B cell (primary cell): ENCODE data around the gene YIF1A. TPM values are rescaled to one million over a fixed set of nuclear protein-coding genes. Genes with fewer than 3 reads are reported as not detected.

Source experiments
- ATAC-seq: fragments of 200-7000 bp; cut with Tn5 transposase; one replicate; pipeline ENCODE4 v1.10.0; 2021; ENCODE audit warnings: low read depth, mild to moderate bottlenecking, moderate number of reproducible peaks, moderate library complexity
- CTCF ChIA-PET: fragments of 350-600 bp; sonication (Branson Sonifier 250); formaldehyde crosslinking; loops from one replicate; lab custom pipeline; 2021; ENCODE audit warnings: antibody characterized with exemption, inconsistent platforms; lab: Charles Lee
- POLR2A ChIA-PET: fragments of 350-600 bp; sonication (Branson Sonifier 250); formaldehyde crosslinking; loops from one replicate; lab custom pipeline; 2021; ENCODE audit warnings: antibody characterized with exemption; lab: Charles Lee
- DNase-seq: peaks from one replicate; pipeline ENCODE4 v3.0.0; 2013
- H2AFZ ChIP-seq: 2 replicates; pipeline ENCODE4 v1.6.1; 2012; ENCODE audit warnings: mild to moderate bottlenecking, low read depth, low read length; ENCODE audit not compliant: insufficient read depth, poor library complexity, severe bottlenecking
- H3K27ac ChIP-seq, 2 donors: 1 replicate in 1 of 2; 2 replicates in 1 of 2; pipeline ENCODE4 v1.5.1; 2012 to 2013; ENCODE audit warnings: low read length in 2 of 2, mild to moderate bottlenecking in 2 of 2, moderate library complexity in 1 of 2
- H3K27me3 ChIP-seq, 4 experiments: fragments of 200-600 bp in 1 of 4; sonication (generic) in 1 of 4; replicated peaks in 1 of 4; 1 replicate in 2 of 4; 2 replicates in 2 of 4; pipeline versions ENCODE4 v1.6.1 to v1.7.0; 2013 to 2016; ENCODE audit warnings: low read length in 3 of 4, mild to moderate bottlenecking in 2 of 4, mixed read lengths in 1 of 4, moderate library complexity in 1 of 4; ENCODE audit not compliant: insufficient read depth in 4 of 4, control insufficient read depth in 3 of 4; ENCODE audit errors: control extremely low read depth in 1 of 4
- H3K36me3 ChIP-seq, 2 experiments: replicated peaks in 1 of 2; 1 replicate in 1 of 2; 2 replicates in 1 of 2; pipeline versions ENCODE4 v1.6.1 to v1.7.1; 2013; ENCODE audit warnings: low read length in 1 of 2; ENCODE audit not compliant: insufficient read depth in 2 of 2, control insufficient read depth in 1 of 2; ENCODE audit errors: control extremely low read depth in 1 of 2, extremely low read depth in 1 of 2
- H3K4me1 ChIP-seq, 2 donors: fragments of 200-600 bp in 1 of 2; sonication (generic) in 1 of 2; 1 replicate in 1 of 2; 2 replicates in 1 of 2; pipeline versions ENCODE4 v1.5.1 to v1.6.1; 2013 to 2017; ENCODE audit warnings: low read length in 2 of 2; ENCODE audit not compliant: control insufficient read depth in 2 of 2, insufficient read depth in 2 of 2
- H3K4me2 ChIP-seq: replicated peaks from 2 replicates; pipeline ENCODE3; 2012; ENCODE audit warnings: mild to moderate bottlenecking, low read depth, low read length; ENCODE audit not compliant: poor library complexity, severe bottlenecking
- H3K4me3 ChIP-seq, 5 experiments: fragments of 200-600 bp in 1 of 5; sonication (generic) in 1 of 5; 1 replicate in 3 of 5; 2 replicates in 2 of 5; pipeline versions ENCODE4 v1.5.1 to v1.7.0; 2011 to 2016; ENCODE audit warnings: low read length in 4 of 5, mild to moderate bottlenecking in 4 of 5, low read depth in 2 of 5, control low read depth in 1 of 5, moderate library complexity in 1 of 5; ENCODE audit not compliant: insufficient read depth in 1 of 5; ENCODE audit errors: control extremely low read depth in 1 of 5, extremely low read depth in 1 of 5
- H3K79me2 ChIP-seq: fragments of 200-600 bp; sonication (generic); one replicate; pipeline ENCODE4 v1.6.0; 2016; ENCODE audit warnings: low read length; ENCODE audit not compliant: control insufficient read depth, insufficient read depth
- H3K9ac ChIP-seq: fragments of 200-600 bp; sonication (generic); 2 replicates; pipeline ENCODE4 v1.6.1; 2017; ENCODE audit warnings: mild to moderate bottlenecking, low read length, moderate library complexity
- H3K9me3 ChIP-seq, 3 donors: one replicate each; pipeline versions ENCODE4 v1.6.1 to v1.7.1; 2013; ENCODE audit warnings: low read length in 2 of 3; ENCODE audit not compliant: control insufficient read depth in 2 of 3, insufficient read depth in 1 of 3; ENCODE audit errors: control extremely low read depth in 1 of 3
- H4K20me1 ChIP-seq: 2 replicates; pipeline ENCODE4 v1.6.0; 2012; ENCODE audit warnings: mild to moderate bottlenecking, low read length; ENCODE audit not compliant: insufficient read depth, control insufficient read depth, poor library complexity, severe bottlenecking
- H3K27ac Mint-ChIP-seq: one replicate; pipeline ENCODE4 v1.8.0; 2021; ENCODE audit warnings: mixed read lengths
- H3K27me3 Mint-ChIP-seq: one replicate; pipeline ENCODE4 v1.8.0; 2021; ENCODE audit warnings: mixed read lengths
- H3K4me1 Mint-ChIP-seq: one replicate; pipeline ENCODE4 v1.8.0; 2021; ENCODE audit warnings: mixed read lengths
- H3K4me3 Mint-ChIP-seq: one replicate; pipeline ENCODE4 v1.8.0; 2021; ENCODE audit warnings: mixed read lengths
- H3K9me3 Mint-ChIP-seq: one replicate; pipeline ENCODE4 v1.8.0; 2022; ENCODE audit warnings: mixed read lengths; ENCODE audit not compliant: insufficient read depth
- CTCF ChIP-seq: fragments of 200-600 bp; IDR thresholded peaks from one replicate; pipeline ENCODE4 v1.8.0; 2022; ENCODE audit warnings: antibody characterized with exemption, mild to moderate bottlenecking
- EZH2 ChIP-seq: IDR thresholded peaks from 2 replicates; pipeline ENCODE4 v1.6.1; 2012; ENCODE audit warnings: borderline replicate concordance, low read depth, mild to moderate bottlenecking, moderate library complexity, low read length; ENCODE audit not compliant: insufficient read depth, poor library complexity, severe bottlenecking
- WGBS: methylation state at CpG from one replicate; pipeline ENCODE4 v1.1.5; 2013; ENCODE audit warnings: missing lambda C conversion rate; ENCODE audit not compliant: insufficient coverage; 5-methylcytosine and 5-hydroxymethylcytosine counted together
- intact Hi-C: fragments of 100-400 bp; cut with micrococcal nuclease; formaldehyde crosslinking; loops from one replicate; pipeline ENCODE4 v1.10.0; 2022
- polyA plus RNA-seq: library from polyadenylated mRNA; depleted of rRNA; stranded (reverse); fragments of >200 nt; gene quantifications from 2 replicates; pipeline ENCODE4 v1.2.3, GENCODE V29; 2012
- total RNA-seq, 2 donors: library from RNA; stranded (reverse); fragments of 120-200 nt in 1 of 2; gene quantifications; 1 replicate in 1 of 2; 2 replicates in 1 of 2; pipeline versions ENCODE4 v1.2.3 to v1.2.4, GENCODE V29; 2013 to 2022

Gene YIF1A
- total and polyA plus RNA-seq, 2 donors (not counting 1 experiment from before 2014, with no cell fraction given), result 43.9 to 95.0 TPM

GRCh38 chr11:66285250-66285947 lies 3.5 kb downstream of the YIF1A start:
- POLR2A ChIA-PET, result no interaction called here
- Mint-ChIP-seq H3K4me1 (peaks cover 47% of the 10 kb centered on the region), H3K27ac (no peak overlapping the region), H3K27me3 (no peaks in the 10 kb centered on the region), H3K9me3 (no peaks in the 10 kb centered on the region), H3K4me3 (no peak overlapping the region)
- H3K36me3 ChIP-seq, result peaks cover 0 to 13% of the 10 kb centered on the region in 2 experiments
- CTCF ChIA-PET, result interaction anchor here (2.4 to 3.2 kb wide), 2 partner anchors 27 to 62 kb away, joined by 9 to 19 read pairs; no protein-coding TSS in a partner anchor
- TF ChIP-seq CTCF (no peak), EZH2 (no peak)
- H3K27ac ChIP-seq, result no peak overlapping the region
- peaks cover 31 to 47% of the 10 kb centered on the region in 2 donors for H3K4me1 ChIP-seq
- H3K4me3 ChIP-seq, result no peak overlapping the region
- intact Hi-C loops, result loop anchor here (5.0 kb wide), 1 partner anchor 87 kb away; the partner anchor contains the start of gene SLC29A2
- H3K27me3 ChIP-seq, result peaks cover 0 to 4% (median under 1%) of the 10 kb centered on the region in 4 experiments
- ATAC-seq, result no peak
- H3K79me2 ChIP-seq, result peaks cover 41% of the 10 kb centered on the region
- WGBS, result 95% methylated on average over 8 of the region's 13 CpGs
- no peaks in the 10 kb centered on the region for H3K9me3 ChIP-seq
- no peak overlapping the region for H3K4me2 ChIP-seq
- peaks cover 26% of the 10 kb centered on the region for H4K20me1 ChIP-seq
- no peak overlapping the region for H2AFZ ChIP-seq
- DNase-seq, result no peak
- no peak overlapping the region for H3K9ac ChIP-seq

GRCh38 chr11:66284526-66285078 lies 4.3 kb downstream of the YIF1A start:
- ChIA-PET CTCF (interaction anchor here (2.4 to 3.2 kb wide), 2 partner anchors 28 to 62 kb away, joined by 9 to 19 read pairs; no protein-coding TSS in a partner anchor), POLR2A (interaction anchor here (1.4 kb wide), 1 partner anchor 17 kb away, joined by 3 read pairs; the partner anchor contains the start of gene RAB1B)
- Histone ChIP-seq H3K9ac (no peak overlapping the region), H3K4me1 (peaks cover 24 to 40% of the 10 kb centered on the region in 2 donors), H3K27me3 (peaks cover 0 to 9% (median 0%) of the 10 kb centered on the region in 4 experiments), H3K27ac (no peak overlapping the region), H3K4me2 (no peak overlapping the region), H4K20me1 (peaks cover 30% of the 10 kb centered on the region), H3K4me3 (no peak overlapping the region), H2AFZ (no peak overlapping the region), H3K36me3 (peaks cover 0 to 13% of the 10 kb centered on the region in 2 experiments), H3K79me2 (peaks cover 41% of the 10 kb centered on the region), H3K9me3 (no peaks in the 10 kb centered on the region)
- Mint-ChIP-seq H3K27me3 (peaks cover 1% of the 10 kb centered on the region), H3K27ac (peak overlapping the region; percentile 41), H3K9me3 (no peaks in the 10 kb centered on the region), H3K4me1 (peaks cover 41% of the 10 kb centered on the region), H3K4me3 (no peak overlapping the region)
- ATAC-seq, result no peak
- 90% methylated on average over 15 of the region's 16 CpGs for WGBS
- no peak for TF ChIP-seq EZH2
- TF ChIP-seq CTCF, result no peak
- intact Hi-C loops, result loop anchor here (5.0 kb wide), 1 partner anchor 88 kb away; the partner anchor contains the start of gene SLC29A2
- DNase-seq, result peak; percentile 35
